T47D (cell line): ENCODE data around the gene MED13.
"Not testable (repeated sequence)": the region's sequence is repeated elsewhere in the genome, so short reads cannot be mapped to it uniquely, and the experiment has no call there.

Source experiments
- DNase-seq, 2 experiments: peaks; one replicate each; pipeline versions ENCODE4 v3.0.0 to v3.0.0-alpha.2; 2011 to 2012; ENCODE audit warnings: low read depth in 1 of 2, low spot score in 1 of 2
- JUND ChIP-seq: IDR thresholded peaks from 2 replicates; pipeline ENCODE4 v1.6.1; 2012; ENCODE audit warnings: low read depth
- in situ Hi-C: cut with HindIII; loops from 2 replicates; pipeline ENCODE4 v1.10.0; 2016; ENCODE audit warnings: low sequenced_read_pairs, low pct_unique_long_range_greater_than_20kb

MED13 gene

GRCh38 chr17:62043140-62043539 lies 21.9 kb downstream of the MED13 start:
- no peak for DNase-seq
- in situ Hi-C loops: no loop called here
- no peak for TF ChIP-seq JUND

- no peak for DNase-seq
- in situ Hi-C loops: no loop called here
- no peak for TF ChIP-seq JUND
Measured at GRCh38 chr17:62038248-62038647, 26.8 kb downstream of the MED13 start.

- DNase-seq: no peak
- TF ChIP-seq JUND: no peak
- in situ Hi-C loops: no loop called here
Measured at GRCh38 chr17:62033317-62033716, 31.8 kb downstream of the MED13 start.

GRCh38 chr17:62032480-62032879 lies 32.6 kb downstream of the MED13 start:
- TF ChIP-seq JUND: no peak
- no peak for DNase-seq
- in situ Hi-C loops: no loop called here

- in situ Hi-C loops: no loop called here
- no peak for DNase-seq
- no peak for TF ChIP-seq JUND
Measured at GRCh38 chr17:62030264-62030663, 34.8 kb downstream of the MED13 start.

GRCh38 chr17:62024866-62025265 lies 40.2 kb downstream of the MED13 start:
- TF ChIP-seq JUND: no peak
- peak in 1 of 2 experiments; percentile 44 for DNase-seq
- in situ Hi-C loops: no loop called here

GRCh38 chr17:62017912-62018311 lies 47.2 kb downstream of the MED13 start:
- no peak for DNase-seq
- no peak for TF ChIP-seq JUND
- in situ Hi-C loops: no loop called here

- in situ Hi-C loops: no loop called here
- no peak for TF ChIP-seq JUND
- DNase-seq: no peak
Measured at GRCh38 chr17:62017496-62017895, 47.6 kb downstream of the MED13 start.

- in situ Hi-C loops: no loop called here
Measured at GRCh38 chr17:62014526-62014925, 50.6 kb downstream of the MED13 start.

GRCh38 chr17:62009220-62009619 lies 55.9 kb downstream of the MED13 start:
- in situ Hi-C loops: no loop called here
- no peak for DNase-seq
- TF ChIP-seq JUND: no peak

More at GRCh38 chr17:62014526-62014925, 50.6 kb downstream of the MED13 start:
- no peak for TF ChIP-seq JUND
- no peak for DNase-seq

- no peak for TF ChIP-seq JUND
- in situ Hi-C loops: no loop called here
- no peak for DNase-seq
Measured at GRCh38 chr17:62008294-62008693, 56.8 kb downstream of the MED13 start.

- TF ChIP-seq JUND: no peak
- DNase-seq: no peak
- in situ Hi-C loops: no loop called here
Measured at GRCh38 chr17:62004388-62004787, 60.7 kb downstream of the MED13 start.

- in situ Hi-C loops: not testable (repeated sequence)
Measured at GRCh38 chr17:62003141-62003540, 61.9 kb downstream of the MED13 start.

GRCh38 chr17:62001105-62001504 lies 64.0 kb downstream of the MED13 start:
- in situ Hi-C loops: no loop called here
- TF ChIP-seq JUND: no peak
- DNase-seq: no peak

More at GRCh38 chr17:62003141-62003540, 61.9 kb downstream of the MED13 start:
- DNase-seq: not testable (repeated sequence)
